ENCODE results near the gene AGPAT2.

DNA sequence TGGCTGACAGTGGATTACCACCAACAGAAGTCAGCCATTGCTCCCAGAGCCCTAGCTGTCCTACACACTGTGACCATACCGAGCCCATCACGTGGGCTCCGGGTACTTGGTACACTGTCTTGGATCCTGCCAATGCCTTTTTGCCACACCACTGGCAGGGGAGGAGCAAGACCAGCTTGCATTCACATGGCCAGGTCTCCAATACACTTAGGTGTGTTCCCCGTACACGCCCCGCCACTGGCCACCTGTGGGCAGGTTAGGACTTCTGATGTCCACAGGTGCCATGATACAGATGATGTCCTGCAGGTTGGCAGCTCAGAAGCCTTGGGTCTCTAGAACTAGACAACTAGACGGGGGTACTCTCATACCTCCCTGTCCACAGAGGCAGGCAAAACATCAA lies 19.8 kb upstream of the AGPAT2 start:
- TF ChIP-seq CTCF (IDR thresholded peaks at IDR 0.05) (no peak), EP300 (IDR thresholded peaks at IDR 0.05) (no peak), POLR2A (IDR thresholded peaks at IDR 0.05) (no peak)
